Small intestine (tissue), 7 donors: Measurements from ENCODE around the gene TMEM183A. TPM values are rescaled to one million over a fixed set of nuclear protein-coding genes. Genes with fewer than 3 reads are reported as not detected.
"Not testable (repeated sequence)": the region's sequence is repeated elsewhere in the genome, so short reads cannot be mapped to it uniquely, and the experiment has no call there.

Experiments
- DNase-seq, 2 donors: peaks; one replicate each; pipeline versions ENCODE4 v3.0.0 to v3.0.0-alpha.2; 2013
- FAIRE-seq: peaks from 2 replicates; lab custom pipeline; 2012; peaks lifted over from hg19 to GRCh38; lab: Jason Lieb, UNC
- H3K27ac ChIP-seq, 3 donors: one replicate each; pipeline ENCODE4 v1.5.1; 2013; ENCODE audit warnings: low read length in 2 of 3, mild to moderate bottlenecking in 2 of 3, control low read depth in 1 of 3, inconsistent platforms in 1 of 3, low read depth in 1 of 3, moderate library complexity in 1 of 3
- H3K27me3 ChIP-seq, 3 donors: one replicate each; pipeline ENCODE4 v1.6.1; 2013; ENCODE audit warnings: low read length in 3 of 3, inconsistent platforms in 1 of 3; ENCODE audit not compliant: control insufficient read depth in 3 of 3, insufficient read depth in 3 of 3
- H3K36me3 ChIP-seq, 3 donors: one replicate each; pipeline ENCODE4 v1.6.1; 2013; ENCODE audit warnings: low read length in 3 of 3, inconsistent platforms in 1 of 3, low read depth in 1 of 3, mild to moderate bottlenecking in 1 of 3, moderate library complexity in 1 of 3; ENCODE audit not compliant: control insufficient read depth in 3 of 3, insufficient read depth in 2 of 3
- H3K4me1 ChIP-seq, 3 donors: one replicate each; pipeline ENCODE4 v1.6.1; 2013; ENCODE audit warnings: low read length in 2 of 3, inconsistent platforms in 1 of 3, low read depth in 1 of 3, mild to moderate bottlenecking in 1 of 3, moderate library complexity in 1 of 3; ENCODE audit not compliant: control insufficient read depth in 3 of 3, insufficient read depth in 2 of 3
- H3K4me3 ChIP-seq, 3 donors: one replicate each; pipeline ENCODE4 v1.5.1; 2013; ENCODE audit warnings: low read length in 3 of 3, control low read depth in 1 of 3, inconsistent platforms in 1 of 3, low read depth in 1 of 3, mild to moderate bottlenecking in 1 of 3, moderate library complexity in 1 of 3
- H3K9me3 ChIP-seq, 2 donors: one replicate each; pipeline ENCODE4 v1.6.1; 2013; ENCODE audit warnings: low read depth in 1 of 2, low read length in 1 of 2; ENCODE audit not compliant: control insufficient read depth in 2 of 2, insufficient read depth in 1 of 2
- WGBS, 3 donors: extraction: QIAGEN DNeasy Blood & Tissue Kit; methylation state at CpG; one replicate each; pipeline ENCODE4 v1.1.7; 2013; 5-methylcytosine and 5-hydroxymethylcytosine counted together
- polyA plus RNA-seq, 4 donors: library from polyadenylated mRNA; stranded (reverse) in 3 of 4; unstranded in 1 of 4; fragments of 200-250 nt in 3 of 4; fragments of 120-200 nt in 1 of 4; gene quantifications; one replicate each; pipeline versions ENCODE4 v1.2.1 to v1.2.3, GENCODE V29; 2013
- donor health status: healthy with polysubstance abuse.
- donor health status: control.
- donor health status: control.
- donor health status: Bipolar disorder and iron deficiency.
- donor health status: healthy.

TMEM183A gene
- polyA plus RNA-seq, 4 donors = 58.9 to 80.4 (median 67.2) TPM

GRCh38 chr1:202979459-202979858 is 27.7 kb upstream of the TMEM183A start:
- 71 to 82% (median 76%) methylated on average over 2 of the region's 2 CpGs for WGBS, 3 donors
- no peak for FAIRE-seq

GRCh38 chr1:202981939-202982338 is 25.2 kb upstream of the TMEM183A start:
- 56 to 73% (median 65%) methylated on average over 2 of the region's 2 CpGs for WGBS, 3 donors
- Histone ChIP-seq H3K27ac (no peak overlapping the region), H3K36me3 (no peaks in the 10 kb centered on the region), H3K9me3 (no peaks in the 10 kb centered on the region), H3K4me3 (no peak overlapping the region), H3K4me1 (no peaks in the 10 kb centered on the region), H3K27me3 (peaks cover 0 to 12% (median 0%) of the 10 kb centered on the region in 3 donors)
- no peak for FAIRE-seq
- no peak for DNase-seq

More at GRCh38 chr1:202979459-202979858, 27.7 kb upstream of the TMEM183A start:
- H3K9me3 ChIP-seq = no peaks in the 10 kb centered on the region
- no peaks in the 10 kb centered on the region for H3K4me1 ChIP-seq
- DNase-seq = no peak
- H3K4me3 ChIP-seq = no peak overlapping the region
- no peak overlapping the region for H3K27ac ChIP-seq
- peaks cover 0 to 16% (median 0%) of the 10 kb centered on the region in 3 donors for H3K27me3 ChIP-seq
- H3K36me3 ChIP-seq = no peaks in the 10 kb centered on the region

GRCh38 chr1:202982715-202983430 is 24.3 kb upstream of the TMEM183A start:
- Histone ChIP-seq H3K27ac (no peak overlapping the region), H3K4me3 (no peak overlapping the region), H3K4me1 (no peaks in the 10 kb centered on the region), H3K27me3 (peaks cover 0 to 14% (median 0%) of the 10 kb centered on the region in 3 donors), H3K9me3 (no peaks in the 10 kb centered on the region), H3K36me3 (no peaks in the 10 kb centered on the region)
- FAIRE-seq = no peak
- WGBS, 3 donors = 21 to 60% (median 54%) methylated on average over 3 of the region's 3 CpGs
- DNase-seq = no peak

- not testable (repeated sequence) for H3K9me3 ChIP-seq, H3K27ac ChIP-seq, H3K4me1 ChIP-seq, H3K4me3 ChIP-seq, DNase-seq, FAIRE-seq, H3K36me3 ChIP-seq
- H3K27me3 ChIP-seq = peaks cover 0 to 15% (median 3%) of the 10 kb centered on the region in 3 donors
- WGBS, 3 donors = 56 to 81% (median 71%) methylated on average over 9 of the region's 9 CpGs
Measured at GRCh38 chr1:202986120-202986519, 21.1 kb upstream of the TMEM183A start.

GRCh38 chr1:202987255-202987654 is 19.9 kb upstream of the TMEM183A start:
- H3K27ac ChIP-seq = no peak overlapping the region
- H3K9me3 ChIP-seq = no peaks in the 10 kb centered on the region
- WGBS, 3 donors = 76 to 81% (median 78%) methylated on average over 7 of the region's 7 CpGs
- H3K27me3 ChIP-seq = peaks cover 0 to 16% (median 3%) of the 10 kb centered on the region in 3 donors
- no peak for FAIRE-seq
- H3K4me3 ChIP-seq = no peak overlapping the region
- DNase-seq = no peak
- H3K36me3 ChIP-seq = no peaks in the 10 kb centered on the region
- H3K4me1 ChIP-seq = no peaks in the 10 kb centered on the region

- Histone ChIP-seq H3K27me3 (peaks cover 0 to 16% (median 3%) of the 10 kb centered on the region in 3 donors), H3K4me1 (no peaks in the 10 kb centered on the region), H3K27ac (no peak overlapping the region), H3K36me3 (no peaks in the 10 kb centered on the region), H3K4me3 (no peak overlapping the region), H3K9me3 (no peaks in the 10 kb centered on the region)
- DNase-seq = no peak
- no peak for FAIRE-seq
- WGBS, 3 donors = 69 to 79% (median 72%) methylated on average over 5 of the region's 5 CpGs
Measured at GRCh38 chr1:202987922-202988583, 19.1 kb upstream of the TMEM183A start.

- peaks cover 0 to 16% (median 3%) of the 10 kb centered on the region in 3 donors for H3K27me3 ChIP-seq
- FAIRE-seq (no peak), DNase-seq (no peak)
- no peaks in the 10 kb centered on the region for H3K9me3 ChIP-seq
- WGBS, 3 donors = 82 to 96% (median 86%) methylated on average over 2 of the region's 2 CpGs
- no peaks in the 10 kb centered on the region for H3K36me3 ChIP-seq
- no peaks in the 10 kb centered on the region for H3K4me1 ChIP-seq
- no peak overlapping the region for H3K4me3 ChIP-seq
- no peak overlapping the region for H3K27ac ChIP-seq
Measured at GRCh38 chr1:202989879-202990278, 17.3 kb upstream of the TMEM183A start.

GRCh38 chr1:202991112-202991511 is 16.1 kb upstream of the TMEM183A start:
- no peaks in the 10 kb centered on the region for H3K36me3 ChIP-seq
- no peak overlapping the region for H3K27ac ChIP-seq
- peaks cover 0 to 16% (median 3%) of the 10 kb centered on the region in 3 donors for H3K27me3 ChIP-seq
- DNase-seq (no peak), FAIRE-seq (no peak)
- no peaks in the 10 kb centered on the region for H3K9me3 ChIP-seq
- H3K4me3 ChIP-seq = no peak overlapping the region
- no peaks in the 10 kb centered on the region for H3K4me1 ChIP-seq
